Measurements from ENCODE around the gene DLG2. TPM values are rescaled to one million over a fixed set of nuclear protein-coding genes. Genes with fewer than 3 reads are reported as not detected.

The DLG2 gene
- total and polyA plus RNA-seq, 12 donors = 1.0 to 14.8 (median 7.4) TPM

DNA sequence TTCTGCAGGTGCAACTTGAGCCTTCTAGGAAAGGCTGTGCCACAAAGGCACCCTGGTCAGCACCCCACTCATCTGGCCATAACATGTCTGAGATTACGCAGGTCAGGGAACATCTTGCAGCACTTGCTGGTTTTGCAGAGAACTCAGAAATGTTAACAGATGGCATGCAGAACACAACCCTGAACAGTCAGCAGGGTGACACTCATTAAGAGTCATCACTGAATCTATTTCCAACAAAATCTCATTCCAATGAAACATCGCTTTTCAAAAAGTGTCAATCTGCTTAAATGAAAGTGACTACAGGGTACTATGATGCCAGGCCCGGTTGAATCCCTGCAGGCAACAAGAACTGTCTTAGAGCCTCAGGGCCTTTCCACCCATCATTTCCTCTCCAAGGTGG, 1971.2 kb downstream of the DLG2 start:
- no peak for ATAC-seq
- no peak for DNase-seq
- no peaks in the 10 kb centered on the region for H3K36me3 ChIP-seq
- no peaks in the 10 kb centered on the region for H3K4me1 ChIP-seq
- WGBS, 2 donors = 92 to 95% methylated on average over 3 of the region's 3 CpGs
- H3K9me3 ChIP-seq = no peaks in the 10 kb centered on the region
- no peak overlapping the region for H3K4me3 ChIP-seq
- intact Hi-C loops (cut with DNase I) = no loop called here
- TF ChIP-seq, protein P1, sequence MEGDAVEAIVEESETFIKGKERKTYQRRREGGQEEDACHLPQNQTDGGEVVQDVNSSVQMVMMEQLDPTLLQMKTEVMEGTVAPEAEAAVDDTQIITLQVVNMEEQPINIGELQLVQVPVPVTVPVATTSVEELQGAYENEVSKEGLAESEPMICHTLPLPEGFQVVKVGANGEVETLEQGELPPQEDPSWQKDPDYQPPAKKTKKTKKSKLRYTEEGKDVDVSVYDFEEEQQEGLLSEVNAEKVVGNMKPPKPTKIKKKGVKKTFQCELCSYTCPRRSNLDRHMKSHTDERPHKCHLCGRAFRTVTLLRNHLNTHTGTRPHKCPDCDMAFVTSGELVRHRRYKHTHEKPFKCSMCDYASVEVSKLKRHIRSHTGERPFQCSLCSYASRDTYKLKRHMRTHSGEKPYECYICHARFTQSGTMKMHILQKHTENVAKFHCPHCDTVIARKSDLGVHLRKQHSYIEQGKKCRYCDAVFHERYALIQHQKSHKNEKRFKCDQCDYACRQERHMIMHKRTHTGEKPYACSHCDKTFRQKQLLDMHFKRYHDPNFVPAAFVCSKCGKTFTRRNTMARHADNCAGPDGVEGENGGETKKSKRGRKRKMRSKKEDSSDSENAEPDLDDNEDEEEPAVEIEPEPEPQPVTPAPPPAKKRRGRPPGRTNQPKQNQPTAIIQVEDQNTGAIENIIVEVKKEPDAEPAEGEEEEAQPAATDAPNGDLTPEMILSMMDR (IDR thresholded peaks at IDR 0.05) = no peak
- H3K27me3 ChIP-seq = no peaks in the 10 kb centered on the region
- no peak overlapping the region for H3K27ac ChIP-seq

- H3K4me1 ChIP-seq = no peaks in the 10 kb centered on the region
- 61 to 80% methylated on average over 1 of the region's 1 CpG for WGBS, 2 donors
- no peak overlapping the region for H3K27ac ChIP-seq
These were observed 1977.7 kb downstream of the DLG2 start for GRCh38 chr11:83649528-83649855.

DNA sequence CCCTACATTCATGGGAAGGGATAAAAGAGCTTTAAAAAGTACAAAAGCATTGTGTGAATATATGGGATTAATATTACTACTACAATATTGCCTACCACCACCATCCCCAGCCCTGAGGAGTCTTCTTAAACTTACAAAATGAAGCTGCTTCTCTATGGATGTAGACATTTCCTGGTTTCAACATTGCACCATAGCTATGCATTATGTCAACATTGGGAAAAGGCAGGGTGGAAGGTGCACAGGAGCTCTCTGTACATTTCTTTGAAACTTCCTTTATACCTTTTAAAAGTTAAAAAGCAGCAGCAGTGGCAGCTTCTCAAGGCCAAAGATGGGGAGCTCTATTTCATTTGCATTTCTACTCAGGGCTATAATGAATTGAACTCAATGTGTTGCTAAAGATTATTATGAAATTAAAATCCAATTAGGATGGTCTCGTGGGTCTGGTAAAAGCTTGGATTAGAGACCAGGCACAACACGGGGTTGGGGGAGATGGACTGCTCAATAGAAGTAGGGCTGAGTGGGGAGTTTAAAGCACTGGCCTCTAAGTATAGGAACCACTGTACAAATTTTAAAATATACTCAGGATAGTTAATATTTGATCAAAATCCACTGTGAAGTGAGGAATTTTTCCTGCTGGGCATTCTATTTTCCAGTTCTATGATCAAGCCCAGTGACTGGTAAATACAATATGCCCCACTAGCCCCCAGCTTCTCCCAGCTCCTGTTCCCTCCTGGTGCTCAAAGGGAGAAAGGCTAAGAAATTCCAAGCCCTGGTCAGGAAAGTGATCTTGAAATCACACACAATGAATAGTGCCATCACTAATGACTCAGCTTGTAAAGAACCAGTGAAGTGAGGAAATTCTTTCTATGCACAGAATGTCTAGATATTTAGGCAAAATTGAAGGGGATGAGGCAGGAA, 1978.3 kb downstream of the DLG2 start:
- Histone ChIP-seq H3K36me3 (no peaks in the 10 kb centered on the region), H3K27me3 (no peaks in the 10 kb centered on the region), H3K9me3 (no peaks in the 10 kb centered on the region), H3K27ac (no peak overlapping the region), H3K4me3 (no peak overlapping the region), H3K4me1 (no peaks in the 10 kb centered on the region)
- no peak for ATAC-seq
- intact Hi-C loops (cut with DNase I) = no loop called here
- TF ChIP-seq, protein P1 (IDR thresholded peaks at IDR 0.05) = no peak
- no peak for DNase-seq
- WGBS, 2 donors = 80 to 83% methylated on average over 2 of the region's 2 CpGs

More at GRCh38 chr11:83649528-83649855, 1977.7 kb downstream of the DLG2 start:
- no peaks in the 10 kb centered on the region for H3K27me3 ChIP-seq
- TF ChIP-seq, protein P1 (IDR thresholded peaks at IDR 0.05) = no peak
- no peaks in the 10 kb centered on the region for H3K9me3 ChIP-seq
- DNase-seq (no peak), ATAC-seq (no peak)
- no peaks in the 10 kb centered on the region for H3K36me3 ChIP-seq
- intact Hi-C loops (cut with DNase I) = no loop called here
- H3K4me3 ChIP-seq = no peak overlapping the region

- no peak overlapping the region for H3K27ac ChIP-seq
- H3K9me3 ChIP-seq = no peaks in the 10 kb centered on the region
- no peak for DNase-seq
- H3K4me3 ChIP-seq = no peak overlapping the region
- TF ChIP-seq, protein P1 (IDR thresholded peaks at IDR 0.05) = no peak
- no peaks in the 10 kb centered on the region for H3K36me3 ChIP-seq
- no peaks in the 10 kb centered on the region for H3K27me3 ChIP-seq
- H3K4me1 ChIP-seq = peaks cover 0 to 12% (median 0%) of the 10 kb centered on the region in 9 donors
- ATAC-seq = no peak
- 79 to 87% methylated on average over 3 of the region's 3 CpGs for WGBS, 2 donors
- intact Hi-C loops (cut with DNase I) = no loop called here
These were observed 1981.6 kb downstream of the DLG2 start for GRCh38 chr11:83645561-83645960.

All from heart right ventricle (tissue), 16 donors.